ENCODE results near the gene SEC31B. TPM values are rescaled to one million over a fixed set of nuclear protein-coding genes. Genes with fewer than 3 reads are reported as not detected.

SEC31B gene
- total and polyA plus RNA-seq, 2 experiments from 2014 or later = 5.4 to 7.7 TPM

GRCh38 chr10:100524638-100525037, 5.0 kb upstream of the SEC31B start:
- H3K79me2 ChIP-seq = peaks cover 23% of the 10 kb centered on the region
- H3K9me2 ChIP-seq (replicated peaks; ENCODE audit: insufficient read depth) = no peaks in the 10 kb centered on the region
- H3K9me3 ChIP-seq (ENCODE audit: low read depth) = no peaks in the 10 kb centered on the region
- H3K4me2 ChIP-seq = no peak overlapping the region
- peaks cover 9% of the 10 kb centered on the region for H3K4me1 ChIP-seq (ENCODE audit: insufficient read depth)
- no peak for TF ChIP-seq CTCF (IDR thresholded peaks at IDR 0.05; ENCODE audit: poor library complexity)
- TF ChIP-seq EZH2 (IDR thresholded peaks at IDR 0.05; ENCODE audit: borderline replicate concordance) = no peak
- no peak for TF ChIP-seq EZH2phosphoT487 (IDR thresholded peaks at IDR 0.05; ENCODE audit: low read depth, severe bottlenecking, unreplicated experiment)
- H3K36me3 ChIP-seq (replicated peaks; ENCODE audit: insufficient read depth, low read depth) = no peaks in the 10 kb centered on the region
- H3K4me3 ChIP-seq = no peak overlapping the region
- WGBS (ENCODE audit: low lambda C conversion rate, missing lambda C conversion rate) = 92% methylated on average over 2 of the region's 2 CpGs
- no peak overlapping the region for H3K27ac ChIP-seq
- H3K27me3 ChIP-seq = peaks cover 12% of the 10 kb centered on the region
- no peak overlapping the region for H2AFZ ChIP-seq
- peaks cover 4% of the 10 kb centered on the region for H4K20me1 ChIP-seq (ENCODE audit: insufficient read depth, poor library complexity, severe bottlenecking)
- no peak for DNase-seq (ENCODE audit: low spot score)

GRCh38 chr10:100524206-100524605, 4.5 kb upstream of the SEC31B start:
- H3K4me3 ChIP-seq = no peak overlapping the region
- no peaks in the 10 kb centered on the region for H3K9me2 ChIP-seq (replicated peaks; ENCODE audit: insufficient read depth)
- H3K36me3 ChIP-seq (replicated peaks; ENCODE audit: insufficient read depth, low read depth) = no peaks in the 10 kb centered on the region
- 88% methylated on average over 6 of the region's 6 CpGs for WGBS (ENCODE audit: low lambda C conversion rate, missing lambda C conversion rate)
- no peak overlapping the region for H2AFZ ChIP-seq
- H3K79me2 ChIP-seq = peaks cover 19% of the 10 kb centered on the region
- no peak overlapping the region for H3K4me2 ChIP-seq
- H3K4me1 ChIP-seq (ENCODE audit: insufficient read depth) = peaks cover 14% of the 10 kb centered on the region
- no peak overlapping the region for H3K27ac ChIP-seq
- H3K27me3 ChIP-seq = peaks cover 15% of the 10 kb centered on the region
- H4K20me1 ChIP-seq (ENCODE audit: insufficient read depth, poor library complexity, severe bottlenecking) = peaks cover 4% of the 10 kb centered on the region
- DNase-seq (ENCODE audit: low spot score) = no peak
- H3K9me3 ChIP-seq (ENCODE audit: low read depth) = no peaks in the 10 kb centered on the region
- TF ChIP-seq EZH2 (IDR thresholded peaks at IDR 0.05; ENCODE audit: borderline replicate concordance) (no peak), CTCF (IDR thresholded peaks at IDR 0.05; ENCODE audit: poor library complexity) (no peak), EZH2phosphoT487 (IDR thresholded peaks at IDR 0.05; ENCODE audit: low read depth, severe bottlenecking, unreplicated experiment) (no peak)

- Histone ChIP-seq H3K9me3 (ENCODE audit: low read depth) (no peaks in the 10 kb centered on the region), H2AFZ (no peak overlapping the region), H3K4me2 (no peak overlapping the region), H3K79me2 (peaks cover 7% of the 10 kb centered on the region), H3K27me3 (peaks cover 18% of the 10 kb centered on the region), H3K4me3 (no peak overlapping the region), H3K9me2 (replicated peaks; ENCODE audit: insufficient read depth) (no peaks in the 10 kb centered on the region), H3K27ac (no peak overlapping the region), H3K4me1 (ENCODE audit: insufficient read depth) (peaks cover 9% of the 10 kb centered on the region), H3K36me3 (replicated peaks; ENCODE audit: insufficient read depth, low read depth) (no peaks in the 10 kb centered on the region), H4K20me1 (ENCODE audit: insufficient read depth, poor library complexity, severe bottlenecking) (peaks cover 4% of the 10 kb centered on the region)
- TF ChIP-seq EZH2 (IDR thresholded peaks at IDR 0.05; ENCODE audit: borderline replicate concordance) = no peak
- no peak for TF ChIP-seq EZH2phosphoT487 (IDR thresholded peaks at IDR 0.05; ENCODE audit: low read depth, severe bottlenecking, unreplicated experiment)
- TF ChIP-seq CTCF (IDR thresholded peaks at IDR 0.05; ENCODE audit: poor library complexity) = no peak
- 94% methylated on average over 9 of the region's 9 CpGs for WGBS (ENCODE audit: low lambda C conversion rate, missing lambda C conversion rate)
- no peak for DNase-seq (ENCODE audit: low spot score)
Observed at GRCh38 chr10:100522945-100523344, 3.3 kb upstream of the SEC31B start.
